Parietal lobe (tissue), 2 donors: ENCODE results near the gene PANX3. TPM values are rescaled to one million over a fixed set of nuclear protein-coding genes. Genes with fewer than 3 reads are reported as not detected.

Experiments
- small RNA-seq: library from RNA; depleted of rRNA; stranded (forward); fragments of <200 nt; gene quantifications from one replicate; pipeline ENCODE3, GENCODE V24; 2014; ENCODE audit warnings: low replicate concordance
- total RNA-seq: library from RNA; depleted of rRNA; stranded (reverse); fragments of >200 nt; gene quantifications from one replicate; pipeline ENCODE4 v1.2.3, GENCODE V29; 2014

PANX3 gene
- total RNA-seq, result not detected

DNA sequence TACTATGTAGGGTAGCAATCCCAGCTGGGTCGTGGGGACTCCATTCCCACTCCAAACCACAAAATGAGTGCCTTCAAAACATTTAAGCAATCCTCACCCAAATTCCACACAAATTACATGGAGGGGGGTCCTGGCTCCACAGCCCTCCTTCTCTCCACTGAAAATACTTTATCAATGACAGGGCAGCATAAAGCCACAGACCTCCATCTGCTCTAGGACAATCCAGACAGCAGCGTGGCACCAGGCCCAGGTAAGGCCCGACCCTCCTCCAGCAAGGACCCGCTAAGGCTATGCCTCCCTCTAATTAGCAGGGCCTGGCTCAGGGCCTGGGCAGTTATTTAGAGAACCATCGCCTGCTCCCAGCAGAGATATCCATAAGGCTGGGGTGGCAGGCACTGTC, at the start of gene PANX3:
Gene PANX3 (plus strand): TSS at position 365 of the 400 bp plus-strand sequence. CDS start 129 bp downstream, outside the sequence.

GRCh38 chr11:124569697-124570096, 41.5 kb upstream of the PANX3 start, which contains the start of gene OR8A1:
Gene OR8A1, plus strand, starts transcription at chr11:124569997. Its CDS starts 123 bp downstream, at chr11:124570120.

DNA sequence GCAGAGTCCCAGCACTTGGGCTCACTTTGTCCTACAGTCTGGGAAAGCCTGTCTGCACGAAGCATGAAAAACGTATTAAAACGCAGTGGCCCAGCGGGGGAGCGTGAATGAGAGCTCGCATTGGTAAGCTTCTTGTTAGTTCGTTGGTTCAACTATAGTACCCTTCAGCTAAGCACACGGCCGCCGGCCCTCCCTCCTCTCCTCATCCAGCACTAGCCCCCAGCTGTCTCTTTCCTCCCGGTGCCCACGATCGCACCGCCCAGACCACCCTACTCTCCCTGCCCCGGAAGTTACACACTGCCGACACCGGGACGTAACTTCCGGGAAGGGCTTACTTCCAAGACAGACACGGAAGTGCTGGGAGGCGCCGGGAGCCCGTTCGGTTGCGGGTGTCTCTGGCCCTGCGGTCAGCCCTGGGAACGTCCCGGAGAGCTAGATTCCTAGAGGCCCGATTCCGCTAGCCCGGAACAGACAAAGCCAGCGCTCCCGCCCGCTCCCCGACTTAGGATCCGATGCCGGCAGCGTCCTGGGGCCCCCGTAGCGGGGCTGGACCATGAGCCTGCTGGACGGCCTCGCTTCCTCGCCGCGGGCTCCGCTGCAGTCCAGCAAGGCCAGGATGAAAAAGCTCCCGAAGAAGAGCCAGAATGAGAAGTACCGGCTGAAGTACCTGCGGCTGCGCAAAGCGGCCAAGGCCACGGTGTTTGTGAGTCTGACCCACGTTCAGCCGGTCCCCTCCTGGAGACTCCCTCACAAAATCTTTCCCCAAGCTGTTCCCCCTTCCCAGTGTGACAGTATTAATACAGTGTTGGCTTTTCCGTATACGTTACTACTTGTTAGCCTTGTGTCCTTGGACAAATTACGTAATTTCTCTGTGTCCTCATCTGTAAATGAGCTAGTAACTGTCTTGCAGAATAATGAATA, 11.6 kb downstream of the PANX3 start, which contains the start of gene TBRG1:
Gene TBRG1 (plus strand): TSS at position 334 of the 921 bp plus-strand sequence. CDS start 220 bp downstream, at position 554.

Small RNA genes within 50 kb of the gene (small RNA-seq; reads per million reads assigned to genes)
- gene RNA5SP352, result not detected

Other genes with a start within 250 kb of the PANX3 start
- gene OR8B2, start 226.9 kb upstream of the PANX3 start, total RNA-seq, result not detected
- gene OR8B3, start 212.4 kb upstream of the PANX3 start, total RNA-seq, result not detected
- gene OR8B4, start 186.6 kb upstream of the PANX3 start, total RNA-seq, result not detected
- gene OR8B8, start 165.7 kb upstream of the PANX3 start, total RNA-seq, result not detected
- not detected for gene OR8B12, start 67.8 kb upstream of the PANX3 start, total RNA-seq
- gene OR8A1, start 41.4 kb upstream of the PANX3 start, total RNA-seq, result not detected
- gene TBRG1, start 11.4 kb downstream of the PANX3 start, total RNA-seq, result 50.1 TPM
- gene SIAE, start 62.3 kb downstream of the PANX3 start, total RNA-seq, result 4.7 TPM
- 3.8 TPM for gene SPA17, start 62.5 kb downstream of the PANX3 start, total RNA-seq
- 1.9 TPM for gene NRGN, start 128.5 kb downstream of the PANX3 start, total RNA-seq
- not detected for gene VSIG2, start 140.8 kb downstream of the PANX3 start, total RNA-seq
- 4.4 TPM for gene ESAM, start 150.9 kb downstream of the PANX3 start, total RNA-seq
- gene MSANTD2, start 189.0 kb downstream of the PANX3 start, total RNA-seq, result 32.9 TPM